ENCODE results near the gene CTCFL. TPM values are rescaled to one million over a fixed set of nuclear protein-coding genes. Genes with fewer than 3 reads are reported as not detected.

Gene CTCFL
- total RNA-seq, 1 experiment from 2014 or later = not detected

DNA sequence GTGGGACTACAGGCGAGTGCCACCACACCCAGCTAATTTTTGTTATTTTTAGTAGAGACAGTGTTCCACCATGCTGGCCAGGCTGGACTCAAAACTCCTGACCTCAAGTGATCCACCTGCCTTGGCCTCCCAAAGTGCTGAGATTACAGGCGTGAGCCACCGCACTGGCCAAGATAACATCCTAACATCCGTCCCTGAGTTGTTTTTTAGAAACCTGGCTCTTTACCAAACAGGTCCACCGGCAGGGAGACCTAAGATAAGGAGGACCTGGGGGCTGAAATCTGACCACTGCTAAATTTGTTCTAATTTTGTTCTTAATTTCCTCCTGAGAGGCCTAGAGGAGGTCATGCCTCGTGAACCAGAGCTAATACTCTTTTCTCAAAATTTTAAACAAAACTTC, 20.5 kb downstream of the CTCFL start:
- intact Hi-C loops (cut with micrococcal nuclease; ENCODE audit: unreplicated experiment) = no loop called here
- CTCF ChIA-PET = no interaction called here
- H3K4me3 Mint-ChIP-seq (ENCODE audit: low read depth, unreplicated experiment) = no peak overlapping the region
- no TSS peak for BruUV-seq (replicated peaks)
- H3K9me3 Mint-ChIP-seq (ENCODE audit: low read depth, unreplicated experiment) = no peaks in the 10 kb centered on the region
- H3K4me1 Mint-ChIP-seq (ENCODE audit: low read depth, unreplicated experiment) = no peaks in the 10 kb centered on the region
- no peak for DNase-seq
- H3K36me3 Mint-ChIP-seq (ENCODE audit: insufficient read depth, unreplicated experiment) = no peaks in the 10 kb centered on the region
- peaks cover 86% of the 10 kb centered on the region for H3K27me3 Mint-ChIP-seq (ENCODE audit: unreplicated experiment)
- TF ChIP-seq, protein P1, sequence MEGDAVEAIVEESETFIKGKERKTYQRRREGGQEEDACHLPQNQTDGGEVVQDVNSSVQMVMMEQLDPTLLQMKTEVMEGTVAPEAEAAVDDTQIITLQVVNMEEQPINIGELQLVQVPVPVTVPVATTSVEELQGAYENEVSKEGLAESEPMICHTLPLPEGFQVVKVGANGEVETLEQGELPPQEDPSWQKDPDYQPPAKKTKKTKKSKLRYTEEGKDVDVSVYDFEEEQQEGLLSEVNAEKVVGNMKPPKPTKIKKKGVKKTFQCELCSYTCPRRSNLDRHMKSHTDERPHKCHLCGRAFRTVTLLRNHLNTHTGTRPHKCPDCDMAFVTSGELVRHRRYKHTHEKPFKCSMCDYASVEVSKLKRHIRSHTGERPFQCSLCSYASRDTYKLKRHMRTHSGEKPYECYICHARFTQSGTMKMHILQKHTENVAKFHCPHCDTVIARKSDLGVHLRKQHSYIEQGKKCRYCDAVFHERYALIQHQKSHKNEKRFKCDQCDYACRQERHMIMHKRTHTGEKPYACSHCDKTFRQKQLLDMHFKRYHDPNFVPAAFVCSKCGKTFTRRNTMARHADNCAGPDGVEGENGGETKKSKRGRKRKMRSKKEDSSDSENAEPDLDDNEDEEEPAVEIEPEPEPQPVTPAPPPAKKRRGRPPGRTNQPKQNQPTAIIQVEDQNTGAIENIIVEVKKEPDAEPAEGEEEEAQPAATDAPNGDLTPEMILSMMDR (IDR thresholded peaks at IDR 0.05; ENCODE audit: unreplicated experiment) = no peak
- no peak overlapping the region for H3K27ac Mint-ChIP-seq (ENCODE audit: unreplicated experiment)

- Mint-ChIP-seq H3K36me3 (ENCODE audit: insufficient read depth, unreplicated experiment) (no peaks in the 10 kb centered on the region), H3K9me3 (ENCODE audit: low read depth, unreplicated experiment) (no peaks in the 10 kb centered on the region), H3K4me3 (ENCODE audit: low read depth, unreplicated experiment) (no peak overlapping the region), H3K27me3 (ENCODE audit: unreplicated experiment) (peaks cover 83% of the 10 kb centered on the region), H3K27ac (ENCODE audit: unreplicated experiment) (no peak overlapping the region), H3K4me1 (ENCODE audit: low read depth, unreplicated experiment) (no peaks in the 10 kb centered on the region)
- TF ChIP-seq, protein P1 (IDR thresholded peaks at IDR 0.05; ENCODE audit: unreplicated experiment) = no peak
- CTCF ChIA-PET = interaction anchor here (1.5 kb wide), 1 partner anchor 68 kb away, joined by 3 read pairs; no protein-coding TSS in a partner anchor
- no TSS peak for BruUV-seq (replicated peaks)
- intact Hi-C loops (cut with micrococcal nuclease; ENCODE audit: unreplicated experiment) = no loop called here
- no peak for DNase-seq
Observed at GRCh38 chr20:57503035-57503658, 21.8 kb downstream of the CTCFL start.

- CTCF ChIA-PET = interaction anchor here (0.5 to 1.5 kb wide), 2 partner anchors 67 to 497 kb away, joined by 3 read pairs; no protein-coding TSS in a partner anchor
- Mint-ChIP-seq H3K4me1 (ENCODE audit: low read depth, unreplicated experiment) (no peaks in the 10 kb centered on the region), H3K27me3 (ENCODE audit: unreplicated experiment) (peaks cover 84% of the 10 kb centered on the region), H3K9me3 (ENCODE audit: low read depth, unreplicated experiment) (no peaks in the 10 kb centered on the region), H3K4me3 (ENCODE audit: low read depth, unreplicated experiment) (no peak overlapping the region), H3K27ac (ENCODE audit: unreplicated experiment) (no peak overlapping the region), H3K36me3 (ENCODE audit: insufficient read depth, unreplicated experiment) (no peaks in the 10 kb centered on the region)
- intact Hi-C loops (cut with micrococcal nuclease; ENCODE audit: unreplicated experiment) = no loop called here
- BruUV-seq (replicated peaks) = no TSS peak
- DNase-seq = no peak
- TF ChIP-seq, protein P1 (IDR thresholded peaks at IDR 0.05; ENCODE audit: unreplicated experiment) = no peak
Observed at GRCh38 chr20:57502336-57502700, 22.6 kb downstream of the CTCFL start.

DNA sequence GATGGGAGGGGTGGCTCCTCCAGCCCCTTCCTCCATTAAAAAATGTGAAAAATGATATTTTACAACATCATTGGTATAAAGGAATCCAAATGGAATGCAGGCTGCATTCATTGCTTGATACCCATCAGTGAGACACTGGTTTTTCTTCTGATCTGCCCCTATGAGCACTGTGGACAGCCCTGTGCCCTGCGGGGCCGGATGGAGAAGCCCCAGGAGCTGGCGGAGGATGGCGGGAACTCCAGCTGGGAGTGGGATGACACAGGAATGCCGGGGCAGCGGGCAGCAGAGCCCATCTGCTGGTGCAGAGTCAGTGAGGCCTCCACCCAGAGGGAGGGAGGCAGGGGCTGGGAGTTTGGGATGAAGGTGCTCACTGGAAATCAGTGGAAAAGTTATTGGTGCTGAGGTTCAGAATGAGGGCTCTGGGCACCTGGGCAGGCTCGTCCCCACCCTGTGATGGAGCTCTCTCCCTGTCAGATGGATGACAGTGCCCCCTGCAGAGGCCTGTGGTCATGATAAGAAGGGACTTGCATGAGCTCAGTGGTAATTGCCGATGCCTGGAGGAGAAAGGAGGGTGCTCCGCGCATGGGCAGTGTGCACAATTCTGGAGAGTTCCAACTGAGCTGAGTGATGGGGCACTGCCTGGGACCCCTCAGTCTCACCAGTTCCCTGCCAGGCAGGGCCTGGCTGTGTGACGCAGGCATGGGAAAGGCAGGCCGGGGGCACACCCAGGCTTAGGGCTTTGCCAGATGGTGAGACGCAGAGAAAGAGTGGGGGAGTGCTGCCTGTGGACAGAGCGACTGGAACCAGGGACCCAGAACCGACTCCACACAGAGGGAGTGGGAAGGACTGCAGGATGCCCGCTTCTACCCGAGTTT, 23.2 kb downstream of the CTCFL start:
- Mint-ChIP-seq H3K27ac (ENCODE audit: unreplicated experiment) (no peak overlapping the region), H3K27me3 (ENCODE audit: unreplicated experiment) (peaks cover 90% of the 10 kb centered on the region), H3K36me3 (ENCODE audit: insufficient read depth, unreplicated experiment) (no peaks in the 10 kb centered on the region), H3K4me1 (ENCODE audit: low read depth, unreplicated experiment) (no peaks in the 10 kb centered on the region), H3K9me3 (ENCODE audit: low read depth, unreplicated experiment) (no peaks in the 10 kb centered on the region), H3K4me3 (ENCODE audit: low read depth, unreplicated experiment) (no peak overlapping the region)
- no peak for DNase-seq
- intact Hi-C loops (cut with micrococcal nuclease; ENCODE audit: unreplicated experiment) = no loop called here
- no TSS peak for BruUV-seq (replicated peaks)
- TF ChIP-seq, protein P1 (IDR thresholded peaks at IDR 0.05; ENCODE audit: unreplicated experiment) = no peak
- CTCF ChIA-PET = interaction anchor here (0.5 to 1.5 kb wide), 4 partner anchors 66 to 717 kb away, joined by 3 read pairs; partner anchors contain the start of gene RBM38

All from Calu3 (cell line).